Fibroblast of skin of right quadriceps (primary cell): Measurements from ENCODE around the gene PPP4R3B.
"Not testable (repeated sequence)": the region's sequence is repeated elsewhere in the genome, so short reads cannot be mapped to it uniquely, and the experiment has no call there.

Experiments
- DNase-seq: peaks from one replicate; pipeline ENCODE4 v3.0.0-alpha.2; 2013

The PPP4R3B gene

DNA sequence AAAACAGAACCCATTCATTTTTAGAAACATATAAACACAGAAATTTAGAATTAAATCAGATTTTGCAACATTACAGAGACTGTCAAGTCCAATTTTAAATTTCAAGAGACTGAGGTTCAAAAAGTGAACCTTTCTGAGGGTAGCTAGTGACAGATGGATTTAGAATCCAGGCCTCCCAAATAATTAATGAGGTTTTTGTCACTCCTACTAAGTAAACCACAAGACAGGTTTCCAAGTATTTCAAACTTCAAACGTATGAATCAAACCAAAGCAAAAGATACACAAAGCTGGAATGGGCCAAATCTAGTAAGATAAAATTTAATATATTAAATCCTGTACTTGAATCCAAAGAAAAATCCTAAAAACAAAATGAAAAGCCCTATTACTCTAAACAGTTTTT lies 25.3 kb downstream of the PPP4R3B start:
- no peak for DNase-seq

DNA sequence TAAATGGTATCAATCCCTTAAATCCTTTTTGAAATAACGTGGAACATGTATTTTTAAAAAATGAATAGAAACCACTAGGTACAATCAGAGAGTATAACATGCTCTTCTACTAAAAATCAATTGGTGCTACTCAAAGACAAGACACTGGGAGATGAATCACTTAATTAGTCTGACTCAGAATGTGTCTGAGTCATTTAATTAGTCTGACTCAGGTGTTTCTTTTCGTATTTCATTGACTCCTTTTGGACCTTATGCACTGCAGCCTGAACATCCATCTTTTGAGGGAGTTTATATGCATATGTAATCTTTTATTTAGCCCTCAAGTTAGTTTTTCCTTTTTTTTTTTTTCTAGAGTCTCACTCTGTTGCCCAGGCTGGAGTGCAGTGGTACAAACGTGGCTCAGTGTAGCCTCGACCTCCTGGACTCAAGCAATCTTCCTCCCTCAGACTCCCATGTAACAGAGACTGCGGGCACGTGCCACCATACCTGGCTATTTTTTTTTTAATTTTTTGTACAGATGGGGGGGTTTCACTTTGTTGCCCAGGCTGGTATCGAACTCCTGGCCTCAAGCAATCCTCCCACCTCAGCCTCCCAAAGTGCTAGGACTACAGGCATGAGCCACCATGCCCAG lies 26.5 kb downstream of the PPP4R3B start:
- DNase-seq = peak; percentile 85

GRCh38 chr2:55585451-55586080 lies 31.9 kb downstream of the PPP4R3B start:
- peak; percentile 58 for DNase-seq

DNA sequence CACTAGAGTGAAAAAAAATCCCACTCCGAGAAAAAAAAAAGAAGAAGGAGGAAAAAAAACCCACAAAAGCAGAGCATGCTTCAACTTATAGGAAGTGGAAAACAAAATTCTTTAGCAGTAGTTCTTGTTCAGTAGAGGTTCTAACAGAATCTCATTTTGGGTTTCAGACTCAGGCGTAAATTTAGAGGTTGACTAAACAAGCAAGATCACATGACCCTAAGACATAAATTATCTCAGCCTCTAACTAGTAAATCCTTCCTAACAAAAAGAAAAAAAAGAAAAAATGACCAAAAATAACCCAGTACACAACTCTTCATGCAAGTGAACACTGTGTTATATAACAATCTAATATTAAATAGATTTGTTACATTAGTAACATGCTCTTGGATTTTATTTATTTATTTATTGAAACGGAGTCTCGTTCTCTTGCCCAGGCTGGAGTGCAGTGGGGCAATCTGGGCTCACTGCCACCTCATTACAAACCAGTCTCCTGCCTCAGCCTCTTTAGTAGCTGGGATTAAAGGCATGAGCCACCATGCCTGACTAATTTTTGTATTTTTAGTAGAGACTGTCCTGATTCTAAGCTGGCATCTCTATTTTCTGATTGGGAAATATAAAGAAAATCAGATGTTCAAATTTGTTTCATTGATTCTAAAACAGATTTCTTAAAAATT lies 35.4 kb downstream of the PPP4R3B start:
- no peak for DNase-seq

GRCh38 chr2:55581435-55581834 lies 36.0 kb downstream of the PPP4R3B start:
- DNase-seq = no peak

DNA sequence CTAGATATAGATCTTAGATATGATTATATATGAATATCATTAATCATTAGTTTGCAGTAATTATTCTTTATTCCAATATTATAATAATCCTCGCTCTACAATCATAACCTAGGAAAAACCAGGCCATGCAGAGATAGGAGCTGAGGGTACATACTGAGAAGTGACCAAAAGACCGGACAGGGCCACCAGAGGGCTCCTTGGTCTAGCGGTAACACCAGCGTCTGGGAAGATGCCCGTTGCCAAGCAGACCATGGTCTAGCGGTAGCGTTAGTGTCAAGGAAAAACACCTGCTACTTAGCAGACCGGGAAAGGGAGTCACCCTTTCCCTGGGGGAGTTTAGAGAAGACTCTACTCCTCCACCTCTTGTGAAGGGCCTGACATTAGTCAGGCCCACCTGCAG lies 48.4 kb downstream of the PPP4R3B start:
- DNase-seq = not testable (repeated sequence)

- no peak for DNase-seq
Measured at GRCh38 chr2:55567298-55567697, 50.1 kb downstream of the PPP4R3B start.

GRCh38 chr2:55565613-55566012 lies 51.8 kb downstream of the PPP4R3B start:
- DNase-seq = no peak

GRCh38 chr2:55560855-55561254 lies 56.6 kb downstream of the PPP4R3B start:
- no peak for DNase-seq

DNA sequence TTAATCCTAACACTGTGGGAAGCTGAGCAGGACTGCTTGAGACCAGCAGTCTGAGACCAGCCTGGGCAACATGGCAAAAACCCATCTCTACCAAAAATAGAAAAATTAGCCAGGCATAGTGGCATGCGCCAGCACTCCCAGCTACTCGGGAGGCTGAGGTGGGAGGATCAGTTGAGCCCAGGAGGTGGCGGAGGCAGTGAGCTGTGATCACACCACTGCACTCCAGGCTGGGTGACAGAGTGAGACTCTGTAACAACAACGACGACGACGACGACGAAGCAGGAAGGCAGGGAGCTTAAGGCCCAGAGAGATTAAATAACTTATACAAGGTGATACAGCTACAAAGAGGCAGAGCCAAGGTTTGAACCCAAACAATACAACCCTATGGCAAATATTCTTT lies 60.6 kb downstream of the PPP4R3B start:
- no peak for DNase-seq

DNA sequence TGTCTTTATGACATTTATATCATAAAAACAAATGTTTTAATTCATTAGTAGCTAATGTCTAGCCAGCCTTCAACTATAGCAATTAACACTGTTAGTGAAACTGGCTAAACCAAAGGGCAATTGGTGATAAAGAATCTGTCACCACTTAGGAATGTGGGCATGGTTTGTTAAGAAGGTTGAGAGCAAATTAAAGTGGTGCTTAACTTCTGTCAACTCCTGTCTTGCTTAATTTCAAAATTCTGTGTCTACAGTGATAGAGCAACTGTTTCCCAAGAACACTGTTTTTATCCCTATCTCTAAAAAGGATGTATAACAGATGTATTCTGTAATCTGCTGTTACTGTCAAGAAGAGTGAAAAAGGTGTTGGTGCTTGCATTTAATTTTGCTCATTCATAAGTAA lies 61.4 kb downstream of the PPP4R3B start:
- peak; percentile 30 for DNase-seq

- no peak for DNase-seq
Measured at GRCh38 chr2:55553321-55553720, 64.1 kb downstream of the PPP4R3B start.

- DNase-seq = peak; percentile 62
Measured at GRCh38 chr2:55550368-55551102, 66.9 kb downstream of the PPP4R3B start.

- DNase-seq = not testable (repeated sequence)
Measured at GRCh38 chr2:55547679-55548078, 69.7 kb downstream of the PPP4R3B start.

DNA sequence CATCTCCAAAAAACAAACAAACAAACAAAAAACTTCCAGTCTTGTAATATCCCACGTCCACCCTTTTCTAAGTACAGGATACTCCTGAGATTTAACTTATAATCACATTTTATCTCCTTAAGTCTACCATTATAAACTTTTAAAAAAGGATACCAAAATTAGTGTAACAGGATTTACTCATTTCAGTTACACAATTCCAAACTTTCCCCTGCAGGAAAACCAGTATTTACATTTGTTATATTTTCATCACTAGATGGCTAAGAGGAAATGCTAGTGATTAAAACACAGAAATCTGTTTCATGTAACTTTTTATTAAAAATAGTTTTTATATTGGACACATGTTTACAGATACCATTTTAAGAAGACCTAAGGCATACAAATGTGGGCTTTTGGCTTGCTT lies 70.4 kb downstream of the PPP4R3B start:
- DNase-seq = no peak

DNA sequence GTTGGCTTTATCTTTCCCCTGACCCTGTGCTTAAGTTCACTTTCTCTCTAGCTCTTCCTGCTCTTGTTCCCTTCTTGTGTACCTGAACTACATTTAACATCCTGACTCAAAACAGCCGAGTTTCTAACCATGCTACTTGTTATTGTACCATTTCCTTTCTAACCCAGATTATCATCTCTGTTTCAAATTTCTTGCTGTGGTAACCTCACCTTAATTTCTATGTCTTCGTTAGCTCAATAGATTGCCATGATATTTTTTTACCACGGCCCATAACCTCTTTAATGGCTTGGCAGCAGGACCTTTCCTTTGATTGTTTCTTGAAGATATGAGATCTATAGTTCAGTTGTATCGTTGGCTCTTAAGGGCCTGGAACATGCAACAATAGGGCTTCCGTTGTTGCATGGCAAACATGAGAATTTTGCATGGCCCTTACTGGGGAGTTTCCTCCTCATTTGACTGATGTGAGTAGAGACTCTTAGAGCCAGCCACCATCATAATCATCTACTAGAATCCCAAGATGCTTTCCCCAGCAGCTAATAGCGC lies 86.8 kb downstream of the PPP4R3B start:
- no peak for DNase-seq

GRCh38 chr2:55526174-55526573 lies 91.2 kb downstream of the PPP4R3B start:
- no peak for DNase-seq

DNA sequence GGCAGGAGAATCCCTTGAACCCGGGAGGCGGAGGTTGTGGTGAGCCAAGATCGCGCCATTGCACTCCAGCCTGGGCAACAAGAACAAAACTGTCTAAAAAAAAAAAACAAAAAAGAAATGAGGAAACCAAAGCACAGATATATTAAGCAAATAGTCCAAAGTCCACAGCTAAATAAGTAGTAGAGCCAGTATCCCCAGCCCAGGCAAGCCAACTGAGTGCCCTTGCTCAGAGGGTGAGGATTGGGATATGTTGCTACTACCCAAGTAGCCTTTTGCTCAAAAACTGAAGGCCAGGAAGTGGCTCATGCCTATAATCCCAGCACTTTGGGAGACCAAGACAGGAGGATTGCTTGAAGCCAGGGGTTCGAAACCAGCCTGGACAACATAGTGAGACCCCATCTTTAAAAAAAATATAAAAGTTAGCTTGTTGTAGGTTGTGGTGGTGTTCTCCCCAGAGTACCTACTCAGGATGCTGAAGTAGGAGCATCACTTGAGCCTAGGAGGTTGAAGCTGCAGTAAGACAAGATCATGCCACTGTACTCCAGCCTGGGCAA lies 92.5 kb downstream of the PPP4R3B start:
- no peak for DNase-seq

GRCh38 chr2:55519938-55520885 lies 97.2 kb downstream of the PPP4R3B start:
- no peak for DNase-seq

DNA sequence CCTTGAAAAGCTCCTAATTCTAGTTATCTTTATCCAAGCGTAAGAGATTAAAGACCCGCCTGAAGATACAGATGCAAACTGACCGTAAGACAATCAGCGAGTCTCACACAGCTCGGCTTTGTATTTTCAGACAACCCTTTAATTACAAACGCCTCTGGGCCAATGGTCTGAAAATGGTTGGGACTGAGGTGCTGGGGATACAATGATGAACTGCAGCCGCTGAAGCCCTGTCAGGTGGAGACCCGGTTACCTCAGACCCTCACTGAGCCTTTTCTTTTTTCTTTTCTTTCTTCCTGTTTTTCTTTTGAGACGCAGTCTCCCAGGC lies 98.6 kb downstream of the PPP4R3B start:
- no peak for DNase-seq

DNA sequence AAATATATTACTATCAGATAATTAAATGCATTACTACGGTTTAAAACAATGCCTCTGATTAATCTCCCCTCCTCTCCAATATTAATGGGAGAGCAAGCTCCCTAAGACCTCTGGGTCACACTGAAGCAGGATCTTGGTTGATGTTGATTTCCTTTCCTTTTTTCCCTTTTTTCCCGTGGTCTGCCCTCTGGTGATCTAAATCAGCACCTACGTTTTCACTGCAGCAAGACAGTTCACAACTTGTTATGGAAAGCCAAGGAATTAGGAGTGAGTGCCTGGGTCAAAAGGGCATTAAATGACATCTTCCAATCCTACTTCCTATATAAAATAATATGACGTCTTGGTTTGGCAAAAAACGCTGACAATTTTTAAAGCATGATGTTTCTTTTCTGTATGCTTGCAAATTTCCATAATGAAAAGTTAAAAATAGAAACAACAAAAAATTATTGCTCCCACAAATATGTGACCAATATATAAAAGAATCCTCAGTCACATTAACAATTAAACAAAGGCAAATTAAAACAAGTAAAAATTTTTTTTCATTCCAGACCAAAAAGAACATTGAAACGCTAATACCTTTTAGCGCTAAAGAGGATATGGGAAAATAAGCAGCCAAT lies 105.8 kb downstream of the PPP4R3B start:
- peak; percentile 42 for DNase-seq
